Activated CD4-positive, alpha-beta T cell treated with anti-CD3 and anti-CD28 coated beads for 4 hours (primary cell): Measurements from ENCODE around the gene CLEC4M.
"Not testable (repeated sequence)": the region's sequence is repeated elsewhere in the genome, so short reads cannot be mapped to it uniquely, and the experiment has no call there.

Source experiments
- DNase-seq, 2 donors: peaks; one replicate each; pipeline ENCODE4 v3.0.0-alpha.2; 2020

Gene CLEC4M

GRCh38 chr19:7742991-7743390 is 20.1 kb upstream of the CLEC4M start:
- no peak for DNase-seq

DNA sequence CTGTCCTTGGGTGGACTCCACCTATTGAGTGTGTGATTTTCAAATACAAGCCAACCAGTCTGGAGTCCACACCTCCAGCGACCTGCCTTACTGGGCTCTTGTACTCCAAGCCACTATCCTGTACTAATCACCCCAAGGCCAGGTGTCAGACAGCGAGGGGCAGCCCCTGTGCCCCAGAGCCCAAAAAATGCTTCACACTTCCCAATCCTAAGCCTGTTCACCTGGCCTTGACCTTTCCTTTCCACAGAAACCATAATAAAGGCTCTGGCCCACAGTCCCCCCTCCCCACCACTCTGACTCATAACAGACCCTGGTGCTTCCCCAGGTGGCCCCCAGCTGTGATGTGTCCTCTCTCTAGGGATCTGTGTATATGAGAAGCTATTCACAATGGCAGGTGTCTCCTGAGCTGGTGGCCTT is 19.6 kb upstream of the CLEC4M start:
- DNase-seq, result peak in 1 of 2 donors; percentile 15

- no peak for DNase-seq
Measured at GRCh38 chr19:7744199-7744786, 18.8 kb upstream of the CLEC4M start.

- DNase-seq, result no peak
Measured at GRCh38 chr19:7744871-7745650, 18.0 kb upstream of the CLEC4M start.

DNA sequence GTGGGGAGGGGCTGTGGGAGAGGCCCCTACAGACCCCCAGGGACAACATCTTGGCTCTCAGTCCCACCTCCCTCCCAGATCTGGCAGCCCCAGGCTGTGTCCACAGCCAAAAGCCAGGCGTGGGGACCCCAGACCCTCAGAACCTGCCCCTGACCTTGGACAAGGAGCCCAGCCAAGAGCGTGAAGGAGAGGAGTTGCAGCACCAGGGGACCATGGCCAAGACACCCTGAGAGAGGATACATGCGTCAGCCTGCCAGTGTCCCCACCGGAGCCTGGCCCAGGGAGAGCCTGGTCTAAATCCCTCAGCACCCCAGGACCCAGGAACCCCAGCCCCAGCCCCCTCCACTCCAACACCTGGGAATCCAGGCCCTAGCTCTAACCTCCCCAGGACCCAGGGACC is 16.7 kb upstream of the CLEC4M start:
- not testable (repeated sequence) for DNase-seq

GRCh38 chr19:7746903-7747884 is 15.8 kb upstream of the CLEC4M start, which contains the start of gene CD209:
CD209 (minus strand) TSS chr19:7747534; CDS start chr19:7747511, 23 bp downstream.
- DNase-seq, result no peak

DNA sequence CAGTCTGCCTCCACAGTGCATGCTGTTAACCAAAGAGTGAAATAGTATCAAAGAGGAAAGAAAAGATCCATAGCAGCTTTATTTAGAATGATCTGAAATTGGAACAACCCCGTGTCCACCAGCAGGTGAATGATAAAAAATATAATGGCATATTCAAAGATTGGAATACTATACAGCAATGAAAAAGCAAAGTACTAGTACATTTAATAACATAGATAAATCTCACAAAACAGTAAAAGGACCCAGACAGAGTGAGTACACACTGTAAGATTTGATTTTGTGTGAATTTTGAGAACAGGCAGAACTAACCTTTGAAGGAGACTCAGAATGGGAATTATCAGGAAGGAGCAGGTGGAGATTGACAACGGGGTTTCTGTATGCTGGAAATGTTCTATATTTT is 14.9 kb upstream of the CLEC4M start:
- DNase-seq, result no peak

- no peak for DNase-seq
Measured at GRCh38 chr19:7748756-7749155, 14.3 kb upstream of the CLEC4M start.

DNA sequence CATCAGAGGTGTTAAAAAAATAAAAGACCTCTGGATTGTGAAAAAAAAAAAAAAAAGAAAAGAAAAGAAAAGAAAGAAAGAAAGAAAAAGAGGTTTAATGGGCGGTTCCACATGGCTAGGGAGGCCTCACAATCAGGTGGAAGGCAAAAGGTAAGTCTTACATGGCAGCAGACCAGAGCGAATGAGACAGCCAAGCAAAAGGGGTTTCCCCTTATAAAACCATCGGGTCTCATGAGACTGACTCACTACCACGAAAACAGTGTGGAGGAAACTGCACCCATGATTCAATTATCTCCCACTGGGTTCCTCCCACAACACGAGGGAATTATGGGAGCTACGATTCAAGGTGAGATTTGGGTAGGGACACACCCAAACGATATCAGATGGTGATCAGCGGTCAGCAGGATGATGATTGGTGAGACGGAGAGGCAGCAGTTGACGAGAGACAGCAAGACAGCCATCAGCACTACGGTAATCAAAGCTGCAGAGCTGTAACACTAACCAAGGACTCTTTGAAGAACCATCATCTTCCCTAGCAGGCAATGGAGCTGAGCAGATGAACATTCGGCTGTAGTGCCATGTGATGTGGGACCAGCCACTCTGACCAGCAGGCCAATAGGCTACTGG is 11.8 kb upstream of the CLEC4M start:
- DNase-seq, result peak; percentile 33 to 45

- no peak for DNase-seq
Measured at GRCh38 chr19:7756258-7756657, 6.8 kb upstream of the CLEC4M start.

DNA sequence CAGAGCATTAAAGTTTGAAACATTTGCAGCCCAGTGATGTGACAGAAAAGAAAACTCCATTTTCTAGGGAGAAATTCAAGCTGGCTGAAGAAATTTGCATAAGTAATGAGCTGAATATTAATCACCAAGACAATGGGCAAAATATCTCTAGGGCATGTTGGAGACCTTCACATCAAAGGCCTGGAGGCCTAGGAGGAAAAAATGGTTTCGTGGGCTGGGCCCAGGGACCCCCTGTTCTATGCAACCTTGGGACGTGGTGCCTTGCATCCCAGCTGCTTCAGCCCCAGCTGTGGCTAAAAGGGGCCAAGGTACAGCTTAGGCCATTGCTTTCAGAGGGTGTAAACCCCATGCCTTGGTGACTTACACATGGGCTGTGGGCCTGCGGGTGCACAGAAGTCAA is 5.7 kb upstream of the CLEC4M start:
- no peak for DNase-seq

DNA sequence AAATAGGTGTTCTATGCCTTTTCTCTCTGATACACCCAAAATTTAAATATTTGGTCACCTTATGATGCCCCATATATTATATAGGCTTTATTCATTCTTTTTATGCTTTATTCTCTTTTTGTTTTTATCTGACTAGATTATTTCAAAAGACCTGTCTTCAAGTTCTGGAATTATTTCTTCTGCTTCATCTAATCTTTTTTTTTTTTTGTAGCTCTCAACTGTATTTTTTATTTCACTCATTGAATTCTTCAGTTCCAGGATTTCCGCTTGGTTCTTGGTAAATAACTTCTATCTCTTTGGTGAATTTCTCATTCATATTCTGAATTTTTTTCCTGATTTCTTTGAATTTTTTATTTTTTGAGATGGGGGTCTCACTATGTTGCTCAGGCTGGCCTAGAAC is 3.9 kb upstream of the CLEC4M start:
- DNase-seq, result no peak

DNA sequence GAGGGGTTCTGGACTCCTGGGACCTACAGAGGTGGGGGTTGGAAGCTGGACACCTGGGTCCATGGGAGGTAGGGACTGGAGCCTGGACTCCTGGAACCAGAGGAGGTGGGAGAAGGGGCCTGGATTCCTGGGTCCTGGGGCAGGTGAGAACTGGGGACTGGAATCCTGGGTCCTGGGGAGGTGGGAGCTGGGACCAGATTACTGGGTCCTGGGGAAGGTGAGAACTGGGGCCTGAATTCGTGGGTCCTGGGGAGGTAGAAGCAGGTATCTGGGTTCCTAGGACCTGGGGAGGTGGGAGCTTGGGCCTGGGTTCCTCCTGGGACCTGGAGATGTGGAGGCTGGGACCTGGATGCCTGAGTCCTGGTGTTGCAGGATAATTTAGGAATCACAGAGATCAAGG is 653 bp downstream of the CLEC4M start:
- no peak for DNase-seq

DNA sequence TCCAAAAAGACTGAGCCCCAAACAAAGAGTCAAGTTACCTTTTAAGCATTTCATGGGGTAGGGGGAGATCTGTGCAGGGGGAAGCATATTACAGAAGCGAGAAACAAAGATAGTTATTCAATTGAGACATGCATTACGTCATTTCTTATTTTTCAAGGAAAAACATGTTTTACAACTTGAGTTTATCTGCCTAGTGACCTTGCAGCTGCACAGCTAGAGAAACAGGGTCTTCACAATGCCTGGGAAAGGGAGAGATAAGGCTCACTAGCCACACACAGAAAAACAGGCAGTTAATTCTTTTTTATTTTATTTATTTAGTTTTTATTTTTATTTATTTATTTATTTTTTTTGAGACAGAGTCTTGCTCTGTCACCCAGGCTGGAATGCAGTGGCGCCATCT is 1.1 kb downstream of the CLEC4M start:
- not testable (repeated sequence) for DNase-seq

GRCh38 chr19:7765043-7765442 is 2.0 kb downstream of the CLEC4M start:
- not testable (repeated sequence) for DNase-seq

GRCh38 chr19:7766535-7766934 is 3.5 kb downstream of the CLEC4M start:
- DNase-seq, result no peak

DNA sequence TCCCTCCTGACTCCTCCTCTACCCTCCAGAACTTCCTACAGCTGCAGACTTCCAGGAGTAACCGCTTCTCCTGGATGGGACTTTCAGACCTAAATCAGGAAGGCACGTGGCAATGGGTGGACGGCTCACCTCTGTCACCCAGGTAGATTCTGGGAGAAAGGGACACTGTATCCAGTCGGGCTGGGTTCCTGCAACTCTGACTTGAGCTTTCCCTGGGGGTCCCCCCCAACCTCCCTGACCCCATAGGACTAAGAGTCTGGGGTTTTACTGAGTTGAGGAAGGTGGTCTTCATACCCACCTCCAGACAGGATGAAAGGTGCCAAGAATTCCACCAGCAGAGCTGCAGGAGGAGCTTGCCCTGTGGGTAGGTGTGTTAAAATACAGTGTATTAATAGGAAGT is 4.4 kb downstream of the CLEC4M start:
- no peak for DNase-seq

GRCh38 chr19:7769171-7769570 is 6.1 kb downstream of the CLEC4M start:
- DNase-seq, result no peak

DNA sequence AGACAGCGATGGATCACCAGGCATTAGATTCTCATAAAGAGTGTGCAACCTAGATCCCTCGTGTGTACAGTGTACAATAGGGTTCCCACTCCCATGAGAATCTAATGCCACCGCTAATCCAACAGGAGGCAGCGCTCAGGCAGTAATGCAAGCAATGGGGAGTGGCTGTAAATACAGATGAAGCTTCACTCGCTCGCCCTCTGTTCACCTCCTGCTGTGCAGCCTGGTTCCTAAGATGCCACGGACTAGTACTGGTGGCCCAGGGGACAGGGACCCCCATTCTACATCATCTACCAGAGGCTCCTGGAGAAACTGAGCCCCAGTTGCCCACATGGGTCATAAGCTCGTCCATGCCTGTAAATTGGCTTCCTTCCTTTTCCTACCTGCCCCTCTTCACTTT is 8.0 kb downstream of the CLEC4M start:
- DNase-seq, result no peak

- DNase-seq, result peak; percentile 16 to 21
Measured at GRCh38 chr19:7772752-7773291, 9.8 kb downstream of the CLEC4M start.

DNA sequence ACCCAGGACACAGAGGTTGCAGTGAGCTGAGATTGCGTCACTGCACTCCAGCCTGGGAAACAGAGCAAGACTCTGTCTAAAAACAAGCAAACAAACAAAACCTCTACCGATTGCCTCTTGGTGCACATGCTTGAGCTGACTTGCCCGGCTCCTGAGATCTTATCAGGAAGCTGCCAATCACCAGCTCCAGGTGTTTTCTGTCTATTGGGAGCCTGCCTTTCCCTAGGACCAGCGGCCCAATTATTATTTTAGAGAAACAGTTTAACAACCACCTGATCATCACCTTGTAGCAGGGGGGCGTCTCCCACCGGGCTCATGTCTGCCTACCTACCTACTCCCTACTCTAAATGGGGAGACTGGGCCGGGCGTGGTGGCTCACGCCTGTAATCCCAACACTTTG is 10.8 kb downstream of the CLEC4M start:
- no peak for DNase-seq

DNA sequence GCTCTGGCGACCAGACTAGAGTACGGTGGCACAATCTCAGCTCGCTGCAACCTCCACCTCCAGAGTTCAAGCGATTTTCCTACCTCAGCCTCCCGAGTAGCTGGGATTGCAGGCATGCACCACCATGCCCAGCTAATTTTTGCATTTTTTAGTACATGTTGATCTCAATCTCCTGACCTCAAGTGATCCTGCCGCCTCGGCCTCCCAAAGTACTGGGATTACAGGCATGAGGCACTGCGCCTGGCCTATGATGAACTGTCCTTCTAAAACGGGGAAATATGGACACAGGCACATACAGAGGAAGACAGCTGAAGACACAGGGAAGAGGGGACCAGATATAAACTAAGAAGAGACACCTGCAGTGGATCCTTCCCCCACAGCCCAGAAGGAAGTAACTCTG is 12.7 kb downstream of the CLEC4M start:
- DNase-seq, result no peak

GRCh38 chr19:7778081-7778480 is 15.0 kb downstream of the CLEC4M start:
- no peak for DNase-seq
